ENCODE results near the gene HSPD1. TPM values are rescaled to one million over a fixed set of nuclear protein-coding genes. Genes with fewer than 3 reads are reported as not detected.

The HSPD1 gene
- total and polyA plus RNA-seq, 10 of the 15 experiments (the other 5 are each of a cell fraction or from before 2014, with no cell fraction given): 345 to 1,169 (median 695) TPM

DNA sequence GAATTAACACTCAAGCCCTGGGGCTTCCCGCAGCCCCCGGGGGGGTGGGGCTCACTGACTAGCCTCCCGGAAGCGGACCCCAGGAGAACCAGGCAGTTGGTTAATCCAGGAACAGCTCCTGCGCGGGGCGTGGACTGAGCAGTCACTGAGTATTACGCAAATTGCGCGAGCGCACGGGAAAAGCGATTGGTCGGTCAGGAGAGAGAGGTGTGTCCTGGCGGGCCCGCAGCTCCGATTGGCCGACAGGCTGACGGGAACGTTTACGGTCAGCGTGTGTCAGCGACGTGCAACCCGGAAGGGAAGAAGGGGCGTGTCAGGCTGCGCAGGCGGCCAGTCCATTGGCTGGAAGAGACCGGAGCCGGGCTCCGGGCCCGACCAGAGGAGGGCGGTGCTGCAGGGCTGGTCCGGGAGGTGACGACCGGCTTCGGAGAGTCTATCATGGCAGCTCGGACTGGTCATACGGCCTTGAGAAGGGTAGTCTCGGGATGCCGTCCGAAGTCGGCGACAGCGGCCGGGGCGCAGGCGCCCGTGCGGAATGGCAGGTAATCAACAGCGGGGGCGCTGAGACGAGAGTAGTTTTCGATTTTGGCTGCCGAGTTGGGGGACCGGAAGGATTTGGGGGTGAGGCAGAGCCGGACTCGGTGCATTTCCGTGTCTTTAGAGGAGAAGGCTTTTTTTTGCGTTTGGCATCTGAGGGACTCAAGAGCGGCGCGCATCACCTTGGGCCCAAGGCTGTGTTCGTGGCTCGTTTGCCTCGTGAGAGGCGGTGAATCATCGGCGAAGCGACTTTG, 46.3 kb downstream of the HSPD1 start, which contains the start of gene COQ10B (continued):
- TF ChIP-seq, protein P1, sequence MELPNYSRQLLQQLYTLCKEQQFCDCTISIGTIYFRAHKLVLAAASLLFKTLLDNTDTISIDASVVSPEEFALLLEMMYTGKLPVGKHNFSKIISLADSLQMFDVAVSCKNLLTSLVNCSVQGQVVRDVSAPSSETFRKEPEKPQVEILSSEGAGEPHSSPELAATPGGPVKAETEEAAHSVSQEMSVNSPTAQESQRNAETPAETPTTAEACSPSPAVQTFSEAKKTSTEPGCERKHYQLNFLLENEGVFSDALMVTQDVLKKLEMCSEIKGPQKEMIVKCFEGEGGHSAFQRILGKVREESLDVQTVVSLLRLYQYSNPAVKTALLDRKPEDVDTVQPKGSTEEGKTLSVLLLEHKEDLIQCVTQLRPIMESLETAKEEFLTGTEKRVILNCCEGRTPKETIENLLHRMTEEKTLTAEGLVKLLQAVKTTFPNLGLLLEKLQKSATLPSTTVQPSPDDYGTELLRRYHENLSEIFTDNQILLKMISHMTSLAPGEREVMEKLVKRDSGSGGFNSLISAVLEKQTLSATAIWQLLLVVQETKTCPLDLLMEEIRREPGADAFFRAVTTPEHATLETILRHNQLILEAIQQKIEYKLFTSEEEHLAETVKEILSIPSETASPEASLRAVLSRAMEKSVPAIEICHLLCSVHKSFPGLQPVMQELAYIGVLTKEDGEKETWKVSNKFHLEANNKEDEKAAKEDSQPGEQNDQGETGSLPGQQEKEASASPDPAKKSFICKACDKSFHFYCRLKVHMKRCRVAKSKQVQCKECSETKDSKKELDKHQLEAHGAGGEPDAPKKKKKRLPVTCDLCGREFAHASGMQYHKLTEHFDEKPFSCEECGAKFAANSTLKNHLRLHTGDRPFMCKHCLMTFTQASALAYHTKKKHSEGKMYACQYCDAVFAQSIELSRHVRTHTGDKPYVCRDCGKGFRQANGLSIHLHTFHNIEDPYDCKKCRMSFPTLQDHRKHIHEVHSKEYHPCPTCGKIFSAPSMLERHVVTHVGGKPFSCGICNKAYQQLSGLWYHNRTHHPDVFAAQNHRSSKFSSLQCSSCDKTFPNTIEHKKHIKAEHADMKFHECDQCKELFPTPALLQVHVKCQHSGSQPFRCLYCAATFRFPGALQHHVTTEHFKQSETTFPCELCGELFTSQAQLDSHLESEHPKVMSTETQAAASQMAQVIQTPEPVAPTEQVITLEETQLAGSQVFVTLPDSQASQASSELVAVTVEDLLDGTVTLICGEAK (IDR thresholded peaks at IDR 0.05; ENCODE audit: borderline replicate concordance): peak; percentile 90
- TF ChIP-seq IKZF1 (conservative IDR thresholded peaks at IDR 0.05) (peak; percentile 67), KAT2A (conservative IDR thresholded peaks at IDR 0.05; ENCODE audit: control insufficient read depth, low read depth, low read length) (no peak), SP1 (IDR thresholded peaks at IDR 0.05; ENCODE audit: low read depth, low read length) (peak; percentile 87), HDAC6 (IDR thresholded peaks at IDR 0.05; ENCODE audit: unreplicated experiment) (peak; percentile 26), JUNB (IDR thresholded peaks at IDR 0.05) (peak; percentile 31; the same call in 1 of the 2 replicates), STAT3 (IDR thresholded peaks at IDR 0.05; ENCODE audit: low read depth, low read length) (peak; percentile 38; the same call in 1 of the 2 replicates), GABPA (IDR thresholded peaks at IDR 0.05; ENCODE audit: low read depth) (peak; percentile 85), SIN3A (IDR thresholded peaks at IDR 0.05; ENCODE audit: low read depth, low read length) (peak; percentile 34), NR2C1 (IDR thresholded peaks at IDR 0.05) (peak; percentile 53; the same call in 1 of the 2 replicates), PAX5 (IDR thresholded peaks at IDR 0.05; ENCODE audit: borderline replicate concordance, low read depth, low read length) (peak; percentile 57; the same call in 1 of the 2 replicates), ZNF24 (IDR thresholded peaks at IDR 0.05) (no peak), SUPT20H (IDR thresholded peaks at IDR 0.05; ENCODE audit: borderline replicate concordance, control insufficient read depth, low read depth, low read length) (no peak), ASH2L (IDR thresholded peaks at IDR 0.05; ENCODE audit: borderline replicate concordance, low read depth) (peak; percentile 79; the same call in 1 of the 2 replicates)
- TF ChIP-seq, protein P2, sequence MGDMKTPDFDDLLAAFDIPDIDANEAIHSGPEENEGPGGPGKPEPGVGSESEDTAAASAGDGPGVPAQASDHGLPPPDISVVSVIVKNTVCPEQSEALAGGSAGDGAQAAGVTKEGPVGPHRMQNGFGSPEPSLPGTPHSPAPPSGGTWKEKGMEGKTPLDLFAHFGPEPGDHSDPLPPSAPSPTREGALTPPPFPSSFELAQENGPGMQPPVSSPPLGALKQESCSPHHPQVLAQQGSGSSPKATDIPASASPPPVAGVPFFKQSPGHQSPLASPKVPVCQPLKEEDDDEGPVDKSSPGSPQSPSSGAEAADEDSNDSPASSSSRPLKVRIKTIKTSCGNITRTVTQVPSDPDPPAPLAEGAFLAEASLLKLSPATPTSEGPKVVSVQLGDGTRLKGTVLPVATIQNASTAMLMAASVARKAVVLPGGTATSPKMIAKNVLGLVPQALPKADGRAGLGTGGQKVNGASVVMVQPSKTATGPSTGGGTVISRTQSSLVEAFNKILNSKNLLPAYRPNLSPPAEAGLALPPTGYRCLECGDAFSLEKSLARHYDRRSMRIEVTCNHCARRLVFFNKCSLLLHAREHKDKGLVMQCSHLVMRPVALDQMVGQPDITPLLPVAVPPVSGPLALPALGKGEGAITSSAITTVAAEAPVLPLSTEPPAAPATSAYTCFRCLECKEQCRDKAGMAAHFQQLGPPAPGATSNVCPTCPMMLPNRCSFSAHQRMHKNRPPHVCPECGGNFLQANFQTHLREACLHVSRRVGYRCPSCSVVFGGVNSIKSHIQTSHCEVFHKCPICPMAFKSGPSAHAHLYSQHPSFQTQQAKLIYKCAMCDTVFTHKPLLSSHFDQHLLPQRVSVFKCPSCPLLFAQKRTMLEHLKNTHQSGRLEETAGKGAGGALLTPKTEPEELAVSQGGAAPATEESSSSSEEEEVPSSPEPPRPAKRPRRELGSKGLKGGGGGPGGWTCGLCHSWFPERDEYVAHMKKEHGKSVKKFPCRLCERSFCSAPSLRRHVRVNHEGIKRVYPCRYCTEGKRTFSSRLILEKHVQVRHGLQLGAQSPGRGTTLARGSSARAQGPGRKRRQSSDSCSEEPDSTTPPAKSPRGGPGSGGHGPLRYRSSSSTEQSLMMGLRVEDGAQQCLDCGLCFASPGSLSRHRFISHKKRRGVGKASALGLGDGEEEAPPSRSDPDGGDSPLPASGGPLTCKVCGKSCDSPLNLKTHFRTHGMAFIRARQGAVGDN (IDR thresholded peaks at IDR 0.05): peak; percentile 52; the same call in 1 of the 2 replicates
- TF ChIP-seq, protein P3, sequence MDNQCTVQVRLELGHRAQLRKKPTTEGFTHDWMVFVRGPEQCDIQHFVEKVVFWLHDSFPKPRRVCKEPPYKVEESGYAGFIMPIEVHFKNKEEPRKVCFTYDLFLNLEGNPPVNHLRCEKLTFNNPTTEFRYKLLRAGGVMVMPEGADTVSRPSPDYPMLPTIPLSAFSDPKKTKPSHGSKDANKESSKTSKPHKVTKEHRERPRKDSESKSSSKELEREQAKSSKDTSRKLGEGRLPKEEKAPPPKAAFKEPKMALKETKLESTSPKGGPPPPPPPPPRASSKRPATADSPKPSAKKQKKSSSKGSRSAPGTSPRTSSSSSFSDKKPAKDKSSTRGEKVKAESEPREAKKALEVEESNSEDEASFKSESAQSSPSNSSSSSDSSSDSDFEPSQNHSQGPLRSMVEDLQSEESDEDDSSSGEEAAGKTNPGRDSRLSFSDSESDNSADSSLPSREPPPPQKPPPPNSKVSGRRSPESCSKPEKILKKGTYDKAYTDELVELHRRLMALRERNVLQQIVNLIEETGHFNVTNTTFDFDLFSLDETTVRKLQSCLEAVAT (IDR thresholded peaks at IDR 0.05): peak; percentile 78
- TF ChIP-seq, protein P4, sequence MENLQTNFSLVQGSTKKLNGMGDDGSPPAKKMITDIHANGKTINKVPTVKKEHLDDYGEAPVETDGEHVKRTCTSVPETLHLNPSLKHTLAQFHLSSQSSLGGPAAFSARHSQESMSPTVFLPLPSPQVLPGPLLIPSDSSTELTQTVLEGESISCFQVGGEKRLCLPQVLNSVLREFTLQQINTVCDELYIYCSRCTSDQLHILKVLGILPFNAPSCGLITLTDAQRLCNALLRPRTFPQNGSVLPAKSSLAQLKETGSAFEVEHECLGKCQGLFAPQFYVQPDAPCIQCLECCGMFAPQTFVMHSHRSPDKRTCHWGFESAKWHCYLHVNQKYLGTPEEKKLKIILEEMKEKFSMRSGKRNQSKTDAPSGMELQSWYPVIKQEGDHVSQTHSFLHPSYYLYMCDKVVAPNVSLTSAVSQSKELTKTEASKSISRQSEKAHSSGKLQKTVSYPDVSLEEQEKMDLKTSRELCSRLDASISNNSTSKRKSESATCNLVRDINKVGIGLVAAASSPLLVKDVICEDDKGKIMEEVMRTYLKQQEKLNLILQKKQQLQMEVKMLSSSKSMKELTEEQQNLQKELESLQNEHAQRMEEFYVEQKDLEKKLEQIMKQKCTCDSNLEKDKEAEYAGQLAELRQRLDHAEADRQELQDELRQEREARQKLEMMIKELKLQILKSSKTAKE (IDR thresholded peaks at IDR 0.05; ENCODE audit: low read depth, poor library complexity, severe bottlenecking): no peak
